ENCODE results near the gene MYL5. TPM values are rescaled to one million over a fixed set of nuclear protein-coding genes. Genes with fewer than 3 reads are reported as not detected.
A peak's percentile ranks its signal among the peaks of the same experiment; 100 is the strongest.

Gene MYL5
- total and polyA plus RNA-seq, 2 donors (not counting 1 experiment from before 2014, with no cell fraction given) = 9.6 to 14.4 TPM

DNA sequence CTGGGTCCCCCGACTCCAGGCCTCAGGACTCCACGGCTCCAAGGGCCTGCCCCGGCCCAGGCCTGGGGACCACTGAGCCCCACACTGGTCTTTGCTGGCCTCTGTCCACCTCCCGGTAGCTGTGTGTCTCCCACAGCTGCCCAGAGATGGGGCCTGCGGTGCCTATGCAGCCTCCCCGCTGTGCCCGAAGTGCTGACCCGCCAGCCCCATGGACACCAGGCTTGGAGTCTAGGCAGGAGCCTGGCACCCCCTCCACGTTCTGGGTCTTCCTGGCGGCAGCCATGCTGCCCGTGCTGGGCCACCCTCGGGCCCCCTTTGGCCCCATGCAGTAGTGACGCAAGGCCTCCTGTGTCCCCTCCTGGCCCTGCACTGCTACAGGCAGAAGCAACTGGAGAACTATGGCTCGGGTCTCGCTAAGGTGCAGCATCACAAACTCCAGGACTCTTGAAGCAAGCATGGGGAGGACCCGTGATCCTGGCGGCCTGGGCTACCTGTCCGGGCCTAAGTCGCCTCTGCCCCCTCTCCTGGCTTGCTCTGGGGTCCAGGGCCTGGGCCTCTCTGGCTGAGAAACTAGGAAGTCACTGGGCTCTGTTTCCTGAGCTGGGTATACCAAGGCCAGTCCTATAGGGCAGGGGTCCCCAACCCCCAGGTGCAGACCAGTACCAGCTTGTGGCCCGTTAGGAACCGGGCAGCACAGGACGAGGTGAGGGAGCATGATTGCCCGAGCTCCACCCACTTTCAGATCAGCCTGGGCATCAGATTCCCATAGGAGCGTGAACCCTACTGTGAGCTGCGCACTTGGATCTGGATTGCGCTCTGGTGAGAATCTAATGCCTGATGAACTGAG, 917 bp downstream of the MYL5 start:
- no peaks in the 10 kb centered on the region for H3K9me3 ChIP-seq (ENCODE audit: control insufficient read depth, insufficient read depth, low read depth, low read length)
- H3K4me3 ChIP-seq (replicated peaks in 1 of 4; ENCODE audit: control extremely low read depth in 1 of 4, insufficient read depth in 1 of 4, low read depth in 3 of 4, low read length in 4 of 4) = peak overlapping the region; percentile 62 to 99 (median 89)
- DNase-seq (ENCODE audit: low read depth in 2 of 2) = no peak
- H4K20me1 ChIP-seq (ENCODE audit: control insufficient read depth, extremely low read depth, insufficient read depth, low read length) = no peaks in the 10 kb centered on the region
- TF ChIP-seq, protein P1, sequence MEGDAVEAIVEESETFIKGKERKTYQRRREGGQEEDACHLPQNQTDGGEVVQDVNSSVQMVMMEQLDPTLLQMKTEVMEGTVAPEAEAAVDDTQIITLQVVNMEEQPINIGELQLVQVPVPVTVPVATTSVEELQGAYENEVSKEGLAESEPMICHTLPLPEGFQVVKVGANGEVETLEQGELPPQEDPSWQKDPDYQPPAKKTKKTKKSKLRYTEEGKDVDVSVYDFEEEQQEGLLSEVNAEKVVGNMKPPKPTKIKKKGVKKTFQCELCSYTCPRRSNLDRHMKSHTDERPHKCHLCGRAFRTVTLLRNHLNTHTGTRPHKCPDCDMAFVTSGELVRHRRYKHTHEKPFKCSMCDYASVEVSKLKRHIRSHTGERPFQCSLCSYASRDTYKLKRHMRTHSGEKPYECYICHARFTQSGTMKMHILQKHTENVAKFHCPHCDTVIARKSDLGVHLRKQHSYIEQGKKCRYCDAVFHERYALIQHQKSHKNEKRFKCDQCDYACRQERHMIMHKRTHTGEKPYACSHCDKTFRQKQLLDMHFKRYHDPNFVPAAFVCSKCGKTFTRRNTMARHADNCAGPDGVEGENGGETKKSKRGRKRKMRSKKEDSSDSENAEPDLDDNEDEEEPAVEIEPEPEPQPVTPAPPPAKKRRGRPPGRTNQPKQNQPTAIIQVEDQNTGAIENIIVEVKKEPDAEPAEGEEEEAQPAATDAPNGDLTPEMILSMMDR (conservative IDR thresholded peaks at IDR 0.05 in 1 of 2, IDR thresholded peaks at IDR 0.05 in 1 of 2; ENCODE audit: low read depth in 1 of 2, low read length in 2 of 2) = no peak
- TF ChIP-seq EZH2 (IDR thresholded peaks at IDR 0.05; ENCODE audit: low read length, missing control alignments) = no peak
- no peak overlapping the region for H2AFZ ChIP-seq (ENCODE audit: low read length)
- peaks cover 9% of the 10 kb centered on the region for H3K36me3 ChIP-seq (ENCODE audit: control insufficient read depth, insufficient read depth, low read length)
- H3K27ac ChIP-seq (ENCODE audit: insufficient read depth, low read length) = peak overlapping the region; percentile 96
- peak overlapping the region; percentile 98 for H3K9ac ChIP-seq (ENCODE audit: insufficient read depth, low read length)
- H3K79me2 ChIP-seq (ENCODE audit: control insufficient read depth, insufficient read depth, low read length) = peaks cover 13% of the 10 kb centered on the region
- peak overlapping the region; percentile 94 for H3K4me2 ChIP-seq (ENCODE audit: extremely low read depth, insufficient read depth, low read length)
- no peaks in the 10 kb centered on the region for H3K27me3 ChIP-seq (ENCODE audit: control insufficient read depth, insufficient read depth, low read length)
- H3K4me1 ChIP-seq (ENCODE audit: control insufficient read depth, extremely low read depth, insufficient read depth, low read length) = peaks cover 4% of the 10 kb centered on the region

- Histone ChIP-seq H4K20me1 (ENCODE audit: control insufficient read depth, extremely low read depth, insufficient read depth, low read length) (no peaks in the 10 kb centered on the region), H3K9me3 (ENCODE audit: control insufficient read depth, insufficient read depth, low read depth, low read length) (no peaks in the 10 kb centered on the region), H3K27ac (ENCODE audit: insufficient read depth, low read length) (no peak overlapping the region), H3K4me2 (ENCODE audit: extremely low read depth, insufficient read depth, low read length) (no peak overlapping the region), H3K36me3 (ENCODE audit: control insufficient read depth, insufficient read depth, low read length) (peaks cover 7% of the 10 kb centered on the region), H3K27me3 (ENCODE audit: control insufficient read depth, insufficient read depth, low read length) (no peaks in the 10 kb centered on the region), H2AFZ (ENCODE audit: low read length) (no peak overlapping the region), H3K9ac (ENCODE audit: insufficient read depth, low read length) (no peak overlapping the region), H3K4me3 (replicated peaks in 1 of 4; ENCODE audit: control extremely low read depth in 1 of 4, insufficient read depth in 1 of 4, low read depth in 3 of 4, low read length in 4 of 4) (no peak overlapping the region), H3K4me1 (ENCODE audit: control insufficient read depth, extremely low read depth, insufficient read depth, low read length) (peaks cover 4% of the 10 kb centered on the region), H3K79me2 (ENCODE audit: control insufficient read depth, insufficient read depth, low read length) (peaks cover 13% of the 10 kb centered on the region)
- DNase-seq (ENCODE audit: low read depth in 2 of 2) = no peak
- no peak for TF ChIP-seq EZH2 (IDR thresholded peaks at IDR 0.05; ENCODE audit: low read length, missing control alignments)
- TF ChIP-seq, protein P1 (conservative IDR thresholded peaks at IDR 0.05 in 1 of 2, IDR thresholded peaks at IDR 0.05 in 1 of 2; ENCODE audit: low read depth in 1 of 2, low read length in 2 of 2) = no peak
These were observed 1.9 kb downstream of the MYL5 start for GRCh38 chr4:675980-676870.

GRCh38 chr4:676871-677235, 2.5 kb downstream of the MYL5 start:
- no peak overlapping the region for H3K4me2 ChIP-seq (ENCODE audit: extremely low read depth, insufficient read depth, low read length)
- no peak overlapping the region for H3K27ac ChIP-seq (ENCODE audit: insufficient read depth, low read length)
- no peak for TF ChIP-seq EZH2 (IDR thresholded peaks at IDR 0.05; ENCODE audit: low read length, missing control alignments)
- TF ChIP-seq, protein P1 (conservative IDR thresholded peaks at IDR 0.05 in 1 of 2, IDR thresholded peaks at IDR 0.05 in 1 of 2; ENCODE audit: low read depth in 1 of 2, low read length in 2 of 2) = no peak
- H3K36me3 ChIP-seq (ENCODE audit: control insufficient read depth, insufficient read depth, low read length) = peaks cover 5% of the 10 kb centered on the region
- peaks cover 4% of the 10 kb centered on the region for H3K4me1 ChIP-seq (ENCODE audit: control insufficient read depth, extremely low read depth, insufficient read depth, low read length)
- H3K79me2 ChIP-seq (ENCODE audit: control insufficient read depth, insufficient read depth, low read length) = peaks cover 13% of the 10 kb centered on the region
- no peak for DNase-seq (ENCODE audit: low read depth in 2 of 2)
- H3K9ac ChIP-seq (ENCODE audit: insufficient read depth, low read length) = no peak overlapping the region
- H4K20me1 ChIP-seq (ENCODE audit: control insufficient read depth, extremely low read depth, insufficient read depth, low read length) = no peaks in the 10 kb centered on the region
- H3K9me3 ChIP-seq (ENCODE audit: control insufficient read depth, insufficient read depth, low read depth, low read length) = no peaks in the 10 kb centered on the region
- H3K27me3 ChIP-seq (ENCODE audit: control insufficient read depth, insufficient read depth, low read length) = no peaks in the 10 kb centered on the region
- H2AFZ ChIP-seq (ENCODE audit: low read length) = no peak overlapping the region
- H3K4me3 ChIP-seq (replicated peaks in 1 of 4; ENCODE audit: control extremely low read depth in 1 of 4, insufficient read depth in 1 of 4, low read depth in 3 of 4, low read length in 4 of 4) = no peak overlapping the region
